HG03354 (cell line): ENCODE measurements around the gene MED27.

Experiments
- ATAC-seq: cut with Tn5 transposase; IDR thresholded peaks from one replicate; pipeline ENCODE4 v1.9.1; 2021; ENCODE audit warnings: mild to moderate bottlenecking; ENCODE audit not compliant: unreplicated experiment, poor library complexity, severe bottlenecking

The MED27 gene

DNA sequence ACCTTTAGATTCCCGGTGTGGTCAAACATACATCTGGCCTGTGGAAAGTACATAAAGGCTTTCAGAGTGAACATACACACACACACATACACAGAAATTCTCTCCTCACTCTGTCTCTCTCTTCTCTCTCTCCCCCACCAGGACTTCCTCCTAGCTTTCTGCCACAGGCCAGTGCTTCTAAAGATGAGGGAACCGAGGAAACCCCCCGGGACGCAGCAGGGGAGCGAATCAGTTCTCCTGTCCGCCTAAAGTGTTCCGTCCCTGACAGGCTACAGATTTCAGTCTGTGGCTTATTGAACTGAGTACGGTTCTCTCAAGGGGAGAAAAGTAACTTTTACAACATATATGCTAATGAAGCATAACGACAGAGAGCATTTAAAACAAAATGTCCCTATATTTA lies 75.8 kb downstream of the MED27 start:
- ATAC-seq, result no peak

DNA sequence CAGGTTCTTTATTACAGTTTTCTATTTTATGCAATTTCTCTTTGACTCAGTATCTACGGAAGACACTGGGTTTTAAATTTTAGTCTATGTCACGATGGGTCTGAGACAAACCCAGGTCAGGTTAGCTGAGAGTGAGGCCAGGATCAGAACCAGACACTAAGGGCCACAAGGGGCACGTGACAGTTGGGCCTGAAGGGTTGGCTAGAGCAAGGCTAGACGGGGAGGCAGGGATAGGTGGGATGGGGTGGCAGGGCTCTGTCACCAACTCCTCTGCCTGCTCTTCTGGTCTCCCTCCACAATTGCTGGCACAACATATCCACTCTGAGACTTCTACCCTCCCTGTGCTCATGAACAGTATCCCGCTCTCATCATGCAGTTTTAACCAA lies 76.4 kb downstream of the MED27 start:
- no peak for ATAC-seq

DNA sequence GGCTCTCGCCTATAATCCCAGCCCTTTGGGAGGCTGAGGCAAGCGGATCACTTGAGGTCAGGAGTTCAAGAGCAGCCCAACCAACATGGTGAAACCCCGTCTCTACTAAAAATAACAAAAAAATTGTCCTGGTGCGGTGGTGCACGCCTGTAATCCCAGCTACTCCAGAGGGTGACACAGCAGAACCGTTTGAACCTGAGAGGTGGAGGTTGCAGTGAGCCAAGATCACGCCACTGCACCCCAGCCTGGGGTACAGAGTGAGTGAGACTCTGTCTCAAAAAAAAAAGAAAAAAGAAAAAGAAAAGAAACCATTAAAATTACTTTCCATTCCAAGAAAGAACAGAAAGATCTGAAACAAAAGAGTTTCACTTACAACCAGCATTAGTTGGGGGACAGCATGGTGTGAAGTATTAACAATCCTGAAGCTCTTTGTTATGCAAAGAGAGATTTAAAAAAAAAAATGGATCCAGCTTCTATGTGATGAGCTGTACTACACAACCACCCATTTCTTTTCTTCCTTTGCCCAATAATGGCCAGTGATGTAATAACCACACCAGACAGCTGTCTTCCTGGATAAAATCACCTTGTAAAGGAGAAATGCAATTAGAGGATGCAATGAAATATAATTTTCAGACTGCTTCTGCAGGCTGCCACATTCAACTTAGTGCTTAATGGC lies 76.9 kb downstream of the MED27 start:
- no peak for ATAC-seq

DNA sequence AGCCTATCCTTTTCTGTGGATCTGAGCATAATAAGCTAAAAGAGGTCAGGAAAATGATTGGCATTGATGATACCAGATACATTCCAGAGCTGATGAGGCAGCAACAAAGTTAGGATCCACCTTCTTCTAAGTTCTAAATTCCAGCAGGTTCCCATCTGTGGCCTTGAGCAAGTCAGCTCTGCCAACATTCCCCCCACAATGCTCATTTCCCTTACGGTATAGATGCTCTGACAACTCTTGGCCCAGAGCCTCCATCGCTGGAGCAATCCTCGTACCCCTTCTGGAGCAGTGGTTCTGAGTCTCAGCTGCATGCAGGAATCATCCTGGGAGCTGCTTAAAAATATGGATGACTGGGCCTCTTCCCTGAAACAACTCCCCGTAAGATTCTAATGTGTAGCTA lies 78.1 kb downstream of the MED27 start:
- ATAC-seq, result no peak

DNA sequence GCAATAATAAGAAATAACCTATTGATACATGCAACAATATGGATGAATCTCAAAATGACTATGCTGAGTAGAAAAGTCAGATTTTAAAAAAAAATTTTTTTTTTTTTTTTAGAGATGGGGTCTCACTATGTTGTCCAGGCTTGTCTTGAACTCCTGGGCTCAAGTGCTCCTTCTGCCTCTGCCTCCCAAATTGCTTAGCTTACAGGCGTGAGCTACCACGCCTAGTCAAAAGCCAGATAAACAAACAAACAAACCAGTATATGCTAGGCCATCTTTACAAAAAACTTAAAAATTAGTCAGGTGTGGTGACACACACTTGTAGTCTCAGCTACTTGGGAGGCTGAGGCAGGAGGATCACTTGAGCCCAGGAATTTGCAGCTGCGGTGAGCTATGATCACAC lies 79.0 kb downstream of the MED27 start:
- no peak for ATAC-seq

DNA sequence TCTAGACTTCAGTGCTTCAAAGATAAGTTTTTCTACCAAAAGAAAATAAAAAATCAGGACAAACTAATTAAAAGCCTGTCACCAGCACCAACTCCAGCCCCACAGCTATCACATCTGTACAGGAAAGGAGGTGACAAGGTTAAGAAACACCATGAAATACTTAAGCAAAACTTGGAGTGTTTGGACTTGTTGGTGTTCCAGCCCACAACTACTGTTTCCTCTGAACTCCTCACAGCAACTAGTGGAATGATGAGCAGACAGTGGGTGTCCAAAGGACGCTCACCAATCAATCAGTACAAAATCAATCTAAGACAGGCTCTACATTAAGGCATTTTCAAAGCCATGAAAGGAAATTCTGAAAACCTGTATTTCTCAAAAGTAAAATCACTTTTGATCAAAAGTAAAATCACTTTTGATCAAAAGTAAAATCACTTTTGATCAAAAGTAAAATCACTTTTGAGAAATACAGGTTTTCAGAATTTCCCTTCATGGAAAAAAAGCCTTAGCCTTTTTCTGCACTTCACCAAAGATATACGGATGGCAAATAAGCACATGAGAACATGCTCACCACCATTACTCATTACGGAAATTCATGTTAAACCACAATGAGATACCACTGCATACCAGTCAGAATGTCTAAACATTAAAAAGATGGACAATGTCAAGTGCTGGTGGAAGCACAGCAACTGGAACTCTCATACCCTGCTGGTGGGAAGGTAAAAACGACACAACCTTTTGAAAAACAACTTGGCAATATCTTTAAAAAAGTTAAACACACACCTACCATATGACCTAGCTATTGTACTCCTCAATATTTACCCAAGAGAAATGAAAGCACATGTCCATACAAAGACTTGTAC lies 79.7 kb downstream of the MED27 start:
- no peak for ATAC-seq

DNA sequence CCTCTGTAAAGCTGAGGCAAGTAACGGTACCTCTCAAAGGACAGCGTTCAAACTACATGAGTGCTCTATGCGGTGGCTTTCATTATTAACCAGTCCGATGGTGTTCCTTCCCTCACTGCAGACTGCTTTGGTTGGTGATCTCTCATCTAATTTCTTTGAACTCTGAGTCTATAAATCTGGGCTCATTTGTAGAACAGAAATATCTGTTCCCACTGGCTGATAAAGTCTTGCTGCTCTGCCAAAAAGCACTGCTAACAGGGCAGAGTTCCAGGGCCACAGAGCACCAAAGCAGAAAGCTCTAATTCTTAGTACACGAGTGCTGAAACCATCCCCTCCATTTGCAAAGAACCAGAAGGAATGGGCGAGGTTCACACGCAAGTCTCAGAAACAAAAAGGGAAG lies 81.9 kb downstream of the MED27 start:
- no peak for ATAC-seq

DNA sequence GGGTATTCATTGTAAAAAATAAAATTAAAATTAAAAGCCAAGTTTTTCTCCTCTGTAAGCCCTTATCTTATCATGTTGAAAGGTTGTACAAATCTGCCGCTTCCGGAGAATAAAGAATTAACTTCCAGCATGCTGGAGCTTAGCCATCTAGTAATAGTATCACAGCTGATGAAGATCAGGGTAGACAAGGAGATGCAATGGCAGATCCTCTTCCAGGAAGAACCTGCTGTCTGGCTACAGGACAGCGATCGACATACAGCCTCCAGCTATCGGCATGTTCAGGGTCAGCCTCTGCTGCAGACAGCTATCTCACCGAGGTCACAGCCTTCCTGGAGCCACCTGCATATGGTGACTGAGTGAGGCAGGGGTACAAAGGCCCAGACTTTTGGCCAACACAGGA lies 82.6 kb downstream of the MED27 start:
- no peak for ATAC-seq

DNA sequence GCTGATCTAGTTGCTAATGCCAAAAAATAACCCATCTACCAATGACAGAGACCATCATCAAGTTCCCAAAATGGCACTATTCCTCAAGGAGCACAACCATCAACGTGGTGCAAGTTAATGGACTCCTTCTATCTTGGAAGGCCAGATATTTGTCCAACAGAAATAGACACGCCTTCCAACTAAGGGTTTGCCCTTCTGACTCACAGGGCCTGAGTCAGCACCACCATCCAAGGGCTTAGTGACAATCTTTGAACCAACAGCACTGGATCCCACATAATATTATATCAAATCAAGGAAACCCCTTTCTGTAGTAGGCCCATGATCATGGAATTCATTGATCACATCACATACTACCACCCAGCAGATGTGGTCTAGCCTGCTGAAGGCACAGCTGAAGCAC lies 84.3 kb downstream of the MED27 start:
- no peak for ATAC-seq

DNA sequence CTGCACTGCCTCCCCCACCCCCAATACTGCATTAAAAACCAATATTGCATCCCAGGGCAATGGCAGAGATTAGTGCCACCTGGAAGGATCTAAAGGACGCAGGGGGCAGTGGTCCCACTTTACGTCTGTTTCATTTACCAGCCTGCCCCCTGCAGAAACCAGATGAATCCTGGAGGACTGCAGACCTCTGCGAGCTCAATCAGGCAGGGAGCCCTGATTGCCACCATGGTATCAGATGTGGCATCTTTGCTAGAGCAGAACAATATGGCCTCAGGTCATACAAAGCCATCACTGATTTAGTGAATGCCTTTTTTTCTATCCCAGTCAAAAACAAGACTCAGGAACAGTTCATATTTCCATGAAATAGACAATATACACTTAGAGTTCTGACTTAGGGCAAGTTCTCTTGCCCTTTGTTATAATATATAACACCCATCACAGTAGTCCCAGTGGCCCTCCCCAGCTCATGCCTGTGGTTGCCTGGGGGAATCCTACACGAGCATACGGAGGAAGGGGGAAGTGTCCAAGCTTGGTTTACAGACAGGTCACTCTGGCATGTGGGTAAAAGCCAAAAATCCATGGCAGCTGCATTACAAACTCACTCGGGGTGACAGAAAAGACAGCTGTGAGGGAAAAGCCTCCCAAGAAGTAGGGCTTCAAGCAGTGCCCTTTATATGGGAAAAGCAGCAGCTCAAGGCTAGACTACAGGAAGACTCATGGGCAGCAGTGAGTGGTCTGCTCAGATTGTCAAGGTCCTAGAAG lies 85.1 kb downstream of the MED27 start:
- no peak for ATAC-seq

DNA sequence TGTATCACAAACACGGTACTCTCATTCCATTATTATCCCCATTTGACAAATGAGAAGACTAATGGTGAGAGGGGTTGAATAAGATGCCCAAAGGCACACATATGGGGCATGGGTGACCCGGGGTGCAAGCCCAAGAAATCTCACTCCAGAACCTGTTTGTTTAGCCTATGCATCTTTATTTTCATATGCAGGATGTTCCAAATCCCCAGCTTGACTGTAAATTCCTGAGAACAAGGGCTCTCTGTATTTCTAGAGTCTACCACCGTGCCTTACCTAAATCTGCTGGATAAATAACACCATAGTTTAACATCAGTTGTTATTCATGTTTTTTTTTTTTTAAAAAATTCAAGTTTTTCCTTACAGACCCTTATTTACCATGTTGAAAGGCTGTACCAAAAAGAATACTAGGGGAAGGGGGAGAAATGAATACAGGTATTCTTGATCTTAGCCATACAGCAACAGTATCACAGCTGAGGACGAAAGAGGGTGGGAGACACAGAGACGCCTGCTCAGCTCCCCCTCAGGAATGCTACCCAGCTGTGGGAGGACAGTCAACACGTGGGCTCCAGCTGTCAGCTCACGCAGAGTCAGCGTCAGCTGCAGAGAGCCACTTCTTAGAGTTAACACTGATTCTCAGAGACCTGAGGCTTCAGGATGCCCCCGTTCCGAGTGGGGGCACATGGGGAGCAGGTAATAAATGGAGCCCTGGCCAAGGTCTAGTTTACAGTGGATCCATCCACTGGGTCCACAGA lies 86.6 kb downstream of the MED27 start:
- no peak for ATAC-seq

DNA sequence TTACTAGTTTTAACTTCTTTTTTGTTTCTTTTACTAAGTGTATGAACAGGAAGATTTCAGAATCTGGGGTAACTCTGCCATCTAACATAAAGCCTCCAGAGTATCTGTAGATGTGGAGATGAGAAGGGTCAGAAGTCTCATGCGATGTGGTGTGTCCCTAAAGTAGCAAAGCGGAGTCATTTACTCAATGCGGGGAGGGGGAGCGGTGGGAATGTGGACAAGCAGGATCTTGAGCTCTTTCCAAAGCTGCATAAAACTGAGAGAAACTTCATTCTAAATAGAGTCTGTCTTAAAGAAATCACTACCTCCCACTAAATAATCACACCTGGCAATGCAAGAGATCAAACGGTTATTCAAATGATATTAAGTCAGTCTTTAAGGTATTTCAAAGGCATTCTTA lies 92.4 kb downstream of the MED27 start:
- no peak for ATAC-seq

DNA sequence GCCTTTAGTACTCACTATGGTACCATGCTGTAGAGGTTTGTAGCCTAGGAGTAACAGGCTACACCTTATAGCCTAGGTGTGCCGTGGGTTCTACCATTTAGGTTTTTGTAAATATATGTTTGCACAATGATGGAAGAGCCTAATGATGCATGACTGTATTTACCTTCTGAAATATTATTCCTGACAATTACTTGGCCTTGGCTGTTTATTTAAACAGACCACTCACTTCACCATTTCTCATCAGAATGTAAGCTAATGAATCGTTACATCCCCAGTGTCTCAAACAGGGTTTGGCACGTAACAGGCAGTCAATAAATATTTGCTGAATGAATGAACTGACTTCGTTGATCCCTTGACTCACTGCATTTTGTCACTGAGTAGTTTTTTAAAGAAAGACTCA lies 93.1 kb downstream of the MED27 start:
- no peak for ATAC-seq

DNA sequence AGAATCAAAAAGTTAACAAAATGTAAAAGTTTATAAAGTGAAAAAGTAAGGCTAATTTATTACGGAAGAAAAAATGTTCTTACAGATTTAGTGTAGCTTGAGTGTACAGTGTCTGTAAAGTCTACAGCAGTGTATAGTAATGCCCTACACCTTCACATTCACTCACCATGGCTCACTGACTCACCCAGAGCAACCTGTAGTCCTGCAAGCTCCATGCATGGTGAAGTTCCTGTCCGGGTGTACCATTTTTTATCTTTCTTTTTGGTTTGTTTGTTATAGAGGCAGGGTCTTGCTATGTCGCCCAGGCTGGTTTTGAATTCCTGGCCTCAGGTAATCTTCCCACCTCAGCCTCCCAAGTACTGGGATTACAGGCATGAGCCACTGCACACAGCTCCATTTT lies 93.6 kb downstream of the MED27 start:
- no peak for ATAC-seq

DNA sequence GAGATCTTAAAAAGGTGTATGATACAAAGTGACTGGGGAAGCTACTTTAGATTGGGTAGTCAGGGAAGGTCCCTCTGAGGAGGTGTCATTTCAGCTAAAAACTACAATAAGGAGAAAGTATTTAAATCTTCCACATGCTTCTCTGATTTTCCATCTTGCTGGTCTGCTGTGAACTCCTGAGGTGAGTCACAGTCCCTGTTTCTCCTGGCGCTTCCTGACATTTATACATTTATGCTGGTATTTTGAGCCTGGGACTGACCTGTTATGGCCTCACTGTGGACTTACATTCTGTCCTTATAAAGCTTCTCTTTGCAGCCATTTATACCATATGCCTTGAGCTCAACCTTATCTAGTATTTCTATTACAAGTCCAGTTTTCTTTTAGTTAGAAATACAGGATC lies 95.1 kb downstream of the MED27 start:
- ATAC-seq, result no peak

DNA sequence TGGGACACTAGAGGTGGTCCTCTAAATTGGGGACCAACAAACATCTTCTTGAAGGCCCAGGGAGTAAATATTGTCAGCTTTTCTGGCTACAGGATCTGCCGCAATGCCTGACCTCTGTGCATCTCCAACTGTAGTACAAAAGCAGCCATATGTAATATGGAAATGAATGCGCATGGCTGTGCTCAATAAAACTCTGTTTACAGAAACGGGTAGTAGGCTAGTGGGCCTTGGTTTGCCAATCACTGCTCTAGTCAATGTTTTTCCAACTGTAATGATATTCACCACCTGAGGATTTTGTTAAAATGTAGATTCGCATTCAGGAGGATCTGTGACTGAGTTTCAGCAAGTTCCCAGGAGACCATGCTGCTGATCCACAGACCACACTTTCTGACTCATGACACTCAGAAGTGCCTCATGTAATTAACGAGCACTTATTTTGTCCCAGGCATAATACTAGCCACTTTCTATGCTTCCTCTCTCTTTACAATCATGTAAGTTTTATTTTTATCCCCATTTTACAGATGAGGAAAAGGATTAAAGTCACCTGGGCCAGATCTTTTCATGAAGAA lies 96.9 kb downstream of the MED27 start:
- peak; percentile 62 for ATAC-seq

DNA sequence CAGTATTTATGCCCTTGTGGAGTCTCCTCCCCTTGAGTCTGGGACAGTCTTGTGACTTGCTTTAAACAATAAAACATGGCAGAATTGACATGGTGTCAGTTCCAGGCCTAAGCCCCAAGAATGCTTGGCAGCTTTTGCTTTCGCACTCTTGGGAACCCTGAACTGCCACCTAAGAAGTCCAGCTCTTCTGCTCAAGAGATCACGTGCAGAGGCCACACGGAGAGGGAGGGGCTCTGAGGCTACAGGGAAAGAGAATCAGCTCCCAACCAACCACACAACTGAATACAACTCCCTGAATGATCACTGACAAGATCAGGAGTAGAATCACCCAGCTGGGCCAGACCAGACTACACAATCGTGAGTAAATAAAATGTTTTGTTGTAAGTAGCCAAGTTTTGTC lies 97.6 kb downstream of the MED27 start:
- no peak for ATAC-seq

DNA sequence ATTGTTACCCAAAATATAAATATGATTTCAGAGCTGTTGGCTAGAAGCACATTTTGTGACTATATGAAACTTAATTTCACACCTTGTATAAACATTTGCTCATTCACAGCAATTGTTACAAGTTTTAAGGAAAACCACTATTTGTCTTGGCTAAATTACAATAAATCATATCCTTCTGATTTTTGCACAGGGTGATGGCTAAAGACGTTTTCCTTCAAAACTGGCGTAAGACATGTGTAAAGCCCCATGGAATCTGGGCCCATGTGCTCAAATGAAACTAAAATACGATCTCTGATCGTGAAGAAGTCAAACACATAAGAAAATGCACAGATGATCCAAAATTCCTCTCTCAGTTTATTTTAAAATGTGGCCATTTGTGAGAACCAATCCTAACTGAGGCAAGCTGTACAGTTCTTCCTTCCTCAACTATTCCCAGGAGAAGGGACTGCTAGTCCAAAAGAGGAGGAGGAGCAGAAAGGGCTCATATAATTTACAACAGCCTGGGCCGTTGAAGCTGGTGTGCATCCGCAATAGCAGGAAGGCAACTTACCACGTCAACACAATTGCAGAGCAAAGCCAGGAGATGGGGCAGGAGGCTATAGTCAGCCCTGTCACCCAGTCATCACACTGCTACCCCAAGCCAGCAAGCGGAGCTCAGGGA lies 98.4 kb downstream of the MED27 start:
- ATAC-seq, result no peak

DNA sequence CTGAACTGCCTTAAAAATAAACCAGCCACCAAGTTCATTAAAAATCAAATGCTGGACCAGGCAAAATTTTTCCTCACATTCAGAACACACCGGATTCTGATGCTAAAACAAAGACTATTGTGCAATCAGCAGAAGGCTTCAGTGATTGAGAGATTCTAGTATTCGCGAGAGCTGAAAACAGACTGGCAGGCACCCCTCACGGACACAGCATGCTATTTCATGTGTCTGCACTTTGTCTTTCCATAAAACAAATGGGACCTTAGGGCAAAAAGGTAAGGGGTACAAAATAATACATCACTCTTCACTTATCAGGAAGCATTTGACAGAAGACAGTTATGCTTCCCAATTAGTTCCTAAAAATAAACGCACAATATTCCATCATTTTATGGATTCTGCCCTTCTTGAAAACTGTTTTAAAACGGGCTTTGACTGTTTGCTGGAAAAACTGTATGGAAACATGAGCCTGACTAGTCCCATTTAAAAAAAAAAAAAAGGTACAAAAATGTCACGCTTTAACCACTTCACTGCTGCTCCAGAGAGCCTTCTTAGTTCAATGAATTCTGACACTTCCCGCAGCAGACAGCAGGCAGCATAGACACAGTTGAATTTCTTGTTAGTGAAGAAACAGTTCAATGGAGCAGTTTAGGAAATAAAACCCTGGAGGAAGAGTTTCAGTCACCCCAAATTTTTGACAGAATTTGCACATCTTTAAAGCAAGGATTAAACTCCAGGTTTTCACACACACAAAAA lies 99.2 kb downstream of the MED27 start:
- ATAC-seq, result no peak
